Stimulated activated CD4-positive, alpha-beta T cell treated with anti-CD3 and anti-CD28 coated beads, Interleukin-1b, Interleukin-23, amount 100 ng/mL, for 48 hours (primary cell): ENCODE measurements around the gene CCDC187.
A peak's percentile ranks its signal among the peaks of the same experiment; 100 is the strongest.

Source experiments
- DNase-seq: peaks from one replicate; pipeline ENCODE4 v3.0.0-alpha.2; 2020

CCDC187 gene

GRCh38 chr9:136251264-136252115 is 52.4 kb downstream of the CCDC187 start:
- DNase-seq: no peak

- DNase-seq: no peak
Measured at GRCh38 chr9:136250676-136251075, 53.2 kb downstream of the CCDC187 start.

- no peak for DNase-seq
Measured at GRCh38 chr9:136249877-136250559, 53.9 kb downstream of the CCDC187 start.

DNA sequence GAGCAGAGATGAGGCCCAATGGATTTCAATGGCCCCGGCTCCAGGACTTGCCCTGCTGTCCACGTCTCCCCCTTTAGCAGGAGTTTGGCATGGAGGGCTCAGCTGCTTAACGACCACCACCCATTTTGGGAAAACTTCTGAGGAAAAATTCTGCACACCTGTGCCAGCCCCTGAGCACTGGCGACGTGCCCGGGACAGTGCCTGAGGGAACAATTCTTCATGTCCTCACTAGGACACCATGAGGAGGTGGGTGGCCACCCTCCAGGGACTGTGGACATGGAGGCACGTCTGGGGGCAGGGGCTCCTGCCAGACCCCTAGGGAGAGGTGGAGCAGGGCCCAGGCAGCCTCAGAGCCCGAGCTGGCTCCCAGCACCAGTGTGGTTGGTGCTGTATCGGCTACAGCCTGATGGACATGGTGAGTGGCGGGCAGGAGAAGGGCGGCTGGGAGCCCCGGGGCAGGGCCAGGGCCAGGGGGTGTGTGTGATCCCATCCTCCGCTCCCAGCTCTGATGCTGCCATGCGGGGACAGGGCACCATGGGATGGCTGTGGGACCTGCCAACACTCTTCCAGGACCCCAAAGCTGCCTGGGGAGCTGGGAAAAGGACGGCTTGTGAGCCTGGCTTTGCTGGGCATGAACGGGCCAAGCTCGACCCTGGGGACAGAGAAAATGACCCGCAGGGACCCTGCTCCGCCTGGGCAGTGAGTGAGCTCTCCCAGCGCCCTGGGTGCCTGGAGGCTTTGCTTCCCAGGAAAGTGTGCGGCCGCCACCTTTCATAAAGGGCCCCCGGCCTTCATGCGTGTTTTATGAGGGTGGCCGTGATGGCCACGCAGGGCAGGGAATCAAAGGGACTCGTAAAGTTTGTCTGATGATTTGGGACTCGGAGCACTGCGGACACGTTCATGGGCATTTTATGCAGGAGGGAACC is 54.7 kb downstream of the CCDC187 start:
- DNase-seq: no peak

GRCh38 chr9:136247947-136248637 is 55.8 kb downstream of the CCDC187 start:
- DNase-seq: no peak

DNA sequence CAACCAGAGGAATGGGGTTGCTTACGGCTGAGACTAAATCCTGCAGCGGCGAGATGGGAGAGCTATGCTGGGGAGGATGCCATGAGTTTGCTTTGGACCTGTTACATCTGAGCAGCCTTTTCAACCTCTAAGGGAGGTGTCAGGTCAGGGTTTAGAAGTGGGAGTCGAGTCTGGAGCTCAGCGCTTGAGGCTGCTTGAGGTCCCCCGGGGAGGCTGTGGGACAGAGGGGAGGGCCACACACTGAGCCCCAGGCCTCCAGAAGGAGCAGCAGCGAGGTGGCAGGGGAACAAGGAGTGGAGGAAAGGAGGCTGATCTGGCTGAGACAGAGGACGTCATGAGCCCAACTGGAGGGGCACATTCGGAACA is 56.4 kb downstream of the CCDC187 start:
- DNase-seq: no peak

GRCh38 chr9:136246849-136247550 is 56.9 kb downstream of the CCDC187 start:
- no peak for DNase-seq

DNA sequence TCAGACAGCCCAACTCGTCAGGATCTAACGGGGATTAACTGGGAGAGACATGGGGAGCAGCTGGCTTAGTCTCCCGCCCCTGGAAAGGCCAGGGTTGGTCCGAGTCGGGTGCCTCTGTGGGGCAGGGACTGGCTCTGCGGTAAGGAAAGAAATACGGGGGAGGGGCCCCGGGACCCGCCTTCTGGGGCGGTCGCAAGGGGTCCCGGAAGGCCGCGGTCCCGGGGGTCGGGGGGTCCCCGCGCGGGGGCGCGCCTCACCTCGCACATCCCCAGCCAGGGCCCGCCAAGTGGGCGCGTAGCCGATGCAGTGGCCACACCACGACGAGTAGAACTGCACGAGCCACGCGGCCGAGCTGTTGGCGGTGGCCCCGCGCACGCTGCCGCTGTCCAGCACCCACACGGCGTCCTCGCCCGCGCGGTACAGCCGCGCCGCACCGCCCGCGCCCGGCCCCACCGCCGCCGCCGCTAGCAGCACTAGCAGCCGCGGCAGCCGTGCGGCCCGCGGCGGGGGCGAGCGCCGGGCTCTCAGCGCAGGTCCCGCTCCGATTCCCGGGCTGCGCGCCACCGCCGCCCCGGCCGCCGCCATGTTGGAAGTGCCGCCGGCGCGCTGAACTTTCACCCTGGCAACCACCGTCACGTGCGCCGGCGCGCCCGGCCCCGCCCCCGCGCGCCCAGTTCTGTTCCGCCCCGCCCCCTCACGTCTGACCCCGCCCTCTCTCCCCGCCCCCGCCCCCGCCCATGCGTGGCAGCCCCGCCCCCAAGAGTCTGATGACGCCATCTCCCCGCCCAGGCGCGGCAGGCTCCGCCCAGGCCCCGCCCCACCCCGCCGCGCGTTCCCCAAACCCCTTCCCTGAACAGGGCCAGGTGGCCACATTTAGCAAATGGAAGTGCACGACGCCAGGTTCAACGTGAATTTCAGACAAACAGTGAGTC is 58.4 kb downstream of the CCDC187 start, which contains the start of gene QSOX2:
QSOX2 (minus strand) TSS at position 594 of the 932 bp plus-strand sequence; CDS start at position 585, 9 bp downstream.
- peak; percentile 84 for DNase-seq

GRCh38 chr9:136244969-136245218 is 59.0 kb downstream of the CCDC187 start:
- DNase-seq: no peak

GRCh38 chr9:136244122-136244968 is 59.5 kb downstream of the CCDC187 start:
- peak; percentile 78 for DNase-seq

DNA sequence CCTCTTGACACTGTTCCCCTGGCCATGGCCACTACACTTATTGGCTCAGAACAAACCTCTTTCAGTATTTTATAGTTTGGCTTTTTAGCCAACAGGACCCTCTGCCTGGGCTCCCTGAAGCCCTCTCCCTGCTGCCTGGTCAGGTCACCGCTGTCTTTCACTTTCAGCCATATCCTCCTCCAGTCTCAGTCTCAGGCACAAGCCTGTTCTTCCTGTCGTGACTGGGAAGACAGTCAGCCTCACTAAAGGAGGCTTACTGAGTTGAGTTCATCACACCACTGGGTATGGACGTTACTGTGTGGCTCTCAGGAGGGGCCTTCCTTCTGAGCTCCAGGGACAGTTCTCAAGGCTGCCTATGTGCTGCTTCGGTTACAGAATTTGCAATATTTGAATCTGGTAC is 60.3 kb downstream of the CCDC187 start:
- no peak for DNase-seq

DNA sequence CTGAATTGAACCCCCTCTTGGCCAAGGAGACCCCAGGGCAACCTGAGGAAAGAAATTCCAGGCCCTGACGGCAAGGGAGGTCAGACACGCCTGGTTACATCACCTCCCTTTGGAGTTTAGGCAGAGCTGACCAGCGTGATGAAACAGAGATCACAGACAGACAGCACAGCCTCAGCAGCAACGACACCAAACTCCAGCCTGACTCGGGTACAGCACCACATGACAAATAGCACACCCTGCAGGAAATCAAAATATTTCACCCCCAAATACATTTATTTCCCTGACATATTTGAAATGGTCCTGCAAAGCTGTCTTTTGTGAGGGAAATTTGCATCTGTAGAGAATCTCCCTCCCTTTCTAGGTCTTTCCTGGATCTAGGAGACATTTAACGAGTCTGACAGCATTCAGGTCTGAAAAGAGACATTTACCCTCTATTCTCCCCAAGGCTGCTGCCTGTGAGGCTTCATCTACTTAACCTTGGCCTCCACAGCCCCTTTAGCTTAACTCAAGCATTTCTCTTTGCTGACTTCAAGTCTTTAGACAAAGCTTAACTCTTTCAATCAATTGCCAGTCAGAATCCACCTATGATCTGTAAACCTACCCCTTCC is 60.9 kb downstream of the CCDC187 start:
- no peak for DNase-seq

- no peak for DNase-seq
Measured at GRCh38 chr9:136242248-136242647, 61.6 kb downstream of the CCDC187 start.

DNA sequence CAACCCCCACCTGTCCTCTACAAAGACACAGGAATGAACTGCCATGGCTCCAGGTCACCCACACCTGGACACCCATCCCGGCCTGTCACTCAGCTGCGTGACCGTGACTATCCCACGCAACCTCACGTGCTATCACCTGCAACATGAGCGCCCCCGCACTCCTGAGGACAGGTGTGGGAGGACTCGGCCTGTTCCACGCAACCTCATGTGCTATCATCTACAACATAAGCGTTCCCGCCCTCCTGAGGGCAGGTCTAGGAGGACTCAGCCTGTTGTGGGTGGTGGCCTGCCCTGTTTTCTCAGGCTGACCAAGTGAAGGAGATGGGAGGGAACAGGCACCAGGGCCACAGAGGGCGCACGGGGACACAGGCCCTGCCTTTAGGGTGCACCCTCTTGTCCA is 62.4 kb downstream of the CCDC187 start:
- no peak for DNase-seq

DNA sequence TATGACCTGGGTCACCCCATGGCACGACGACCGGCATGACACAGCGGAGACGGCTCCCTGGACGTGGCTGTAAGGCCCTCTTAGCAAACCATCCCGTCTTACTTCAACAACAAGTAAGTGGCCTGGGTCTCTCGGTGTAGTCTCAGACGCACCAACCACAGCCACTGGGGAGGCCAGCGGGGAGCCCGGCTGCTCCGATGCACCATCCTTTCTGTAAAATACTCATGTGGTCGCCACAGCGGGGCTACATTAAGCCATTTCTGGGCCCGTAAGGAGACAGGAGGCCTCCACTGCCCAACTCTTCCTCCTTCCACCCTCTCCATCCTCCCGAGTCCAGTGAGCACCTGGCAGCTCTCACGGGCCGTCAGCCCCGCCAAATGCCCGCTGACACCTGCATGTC is 63.0 kb downstream of the CCDC187 start:
- DNase-seq: no peak

GRCh38 chr9:136239983-136240330 is 63.9 kb downstream of the CCDC187 start:
- no peak for DNase-seq

DNA sequence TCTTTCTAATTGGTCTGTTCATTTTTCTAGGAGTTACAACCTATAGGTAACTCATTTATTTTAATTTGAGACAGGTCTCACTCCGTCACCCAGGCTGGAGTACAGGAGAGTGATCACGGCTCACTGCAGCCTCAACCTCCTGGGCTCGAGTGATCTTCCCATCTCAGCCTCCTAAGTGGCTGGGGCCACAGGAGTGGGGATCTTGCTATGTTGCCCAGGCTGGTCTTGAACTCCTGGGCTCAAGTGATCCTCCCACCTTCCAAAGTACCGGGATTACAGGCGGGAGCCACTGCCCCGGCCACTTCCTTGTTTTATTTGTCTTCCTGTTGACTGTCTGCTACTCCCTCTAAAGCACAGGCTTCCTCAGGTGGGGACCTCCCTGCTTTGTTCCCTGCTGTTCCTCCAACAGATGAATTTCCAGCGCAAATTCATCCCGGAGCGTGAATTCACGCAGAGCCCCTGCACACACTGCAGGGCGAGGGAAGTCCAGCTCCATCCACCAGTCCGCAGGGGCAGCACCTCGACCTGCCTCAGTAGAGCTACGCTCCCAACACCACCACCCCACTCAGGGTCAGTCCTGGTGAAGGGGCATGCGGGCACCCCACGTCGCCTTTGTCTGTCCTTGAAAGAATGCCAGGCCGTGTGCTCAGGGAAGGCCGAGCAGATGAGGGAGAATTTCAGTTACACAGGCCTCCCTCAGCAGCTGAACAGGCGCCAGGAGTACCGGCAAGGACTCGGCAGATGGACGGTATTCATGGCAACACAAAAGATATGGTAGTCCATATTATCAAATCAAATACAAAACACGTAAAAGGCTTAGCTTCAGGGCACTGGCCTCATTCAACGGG is 64.5 kb downstream of the CCDC187 start:
- DNase-seq: no peak

DNA sequence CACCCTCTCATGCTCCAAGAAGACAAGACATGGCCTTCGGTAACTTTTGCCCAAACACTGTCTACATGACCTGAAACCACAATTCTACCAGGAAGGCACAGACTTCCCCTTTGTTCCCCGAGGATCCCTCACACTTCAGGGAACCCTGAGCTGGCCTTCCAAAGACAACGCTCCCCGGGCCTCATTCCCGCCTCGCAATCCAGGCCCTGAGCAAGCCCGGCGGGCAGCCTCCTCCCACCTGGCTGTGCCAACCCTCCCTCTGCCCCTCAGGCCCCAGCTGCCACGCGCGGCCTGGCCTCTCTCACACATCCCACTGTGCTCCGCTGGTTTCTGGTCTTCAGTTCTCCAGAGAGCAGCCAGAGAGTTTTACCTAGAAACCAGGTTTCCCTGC is 65.6 kb downstream of the CCDC187 start:
- no peak for DNase-seq
